Uterus (tissue), 2 donors: ENCODE measurements around the gene TSPAN9.

Source experiments
- POLR2A ChIP-seq, 2 donors: fragments of 450-650 bp; IDR thresholded peaks; one replicate each; pipeline ENCODE4 v1.6.1; 2016; ENCODE audit warnings: antibody characterized with exemption in 2 of 2, mild to moderate bottlenecking in 1 of 2, moderate library complexity in 1 of 2
- TF ChIP-seq, protein P1 (sequence below), 4 experiments: fragments of 200-600 bp in 2 of 4; fragments of 450-650 bp in 2 of 4; sonication (generic) in 2 of 4; IDR thresholded peaks; one replicate each; pipeline ENCODE4 v1.5.1; 2016 to 2019; ENCODE audit warnings: antibody characterized with exemption in 4 of 4, mild to moderate bottlenecking in 2 of 4, moderate library complexity in 1 of 4

DNA sequence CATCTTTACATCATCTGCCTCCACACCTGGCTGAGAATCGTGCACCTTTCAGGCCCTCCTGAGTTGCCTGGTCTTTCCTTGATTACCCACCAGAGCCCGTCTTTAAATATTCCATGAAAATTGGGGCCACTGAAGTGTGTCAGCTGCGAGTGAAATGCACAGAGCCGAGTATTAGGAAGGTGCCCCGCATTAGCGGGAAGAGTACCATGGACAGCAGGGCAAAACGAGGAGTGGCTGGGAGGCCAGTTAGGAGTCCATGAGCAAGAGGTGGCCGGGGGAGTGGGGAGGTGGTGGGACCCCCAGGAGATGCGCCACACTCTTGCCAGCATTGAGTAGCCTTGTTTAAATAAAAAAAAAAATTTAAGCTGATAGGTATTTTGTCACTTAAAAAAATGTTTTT, 99.6 kb downstream of the TSPAN9 start:
- no peak for TF ChIP-seq POLR2A (IDR thresholded peaks at IDR 0.05)
- TF ChIP-seq, protein P1, sequence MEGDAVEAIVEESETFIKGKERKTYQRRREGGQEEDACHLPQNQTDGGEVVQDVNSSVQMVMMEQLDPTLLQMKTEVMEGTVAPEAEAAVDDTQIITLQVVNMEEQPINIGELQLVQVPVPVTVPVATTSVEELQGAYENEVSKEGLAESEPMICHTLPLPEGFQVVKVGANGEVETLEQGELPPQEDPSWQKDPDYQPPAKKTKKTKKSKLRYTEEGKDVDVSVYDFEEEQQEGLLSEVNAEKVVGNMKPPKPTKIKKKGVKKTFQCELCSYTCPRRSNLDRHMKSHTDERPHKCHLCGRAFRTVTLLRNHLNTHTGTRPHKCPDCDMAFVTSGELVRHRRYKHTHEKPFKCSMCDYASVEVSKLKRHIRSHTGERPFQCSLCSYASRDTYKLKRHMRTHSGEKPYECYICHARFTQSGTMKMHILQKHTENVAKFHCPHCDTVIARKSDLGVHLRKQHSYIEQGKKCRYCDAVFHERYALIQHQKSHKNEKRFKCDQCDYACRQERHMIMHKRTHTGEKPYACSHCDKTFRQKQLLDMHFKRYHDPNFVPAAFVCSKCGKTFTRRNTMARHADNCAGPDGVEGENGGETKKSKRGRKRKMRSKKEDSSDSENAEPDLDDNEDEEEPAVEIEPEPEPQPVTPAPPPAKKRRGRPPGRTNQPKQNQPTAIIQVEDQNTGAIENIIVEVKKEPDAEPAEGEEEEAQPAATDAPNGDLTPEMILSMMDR (IDR thresholded peaks at IDR 0.05), result no peak
